IPS-20b (cell line): ENCODE measurements around the gene SP110.

Source experiments
- H3K27ac ChIP-seq: one replicate; pipeline ENCODE4 v1.5.1; 2013; ENCODE audit warnings: low read length
- H3K27me3 ChIP-seq: 2 replicates; pipeline ENCODE4 v1.6.1; 2013; ENCODE audit warnings: mild to moderate bottlenecking, low read length, inconsistent platforms; ENCODE audit not compliant: insufficient read depth
- H3K36me3 ChIP-seq: 2 replicates; pipeline ENCODE4 v1.6.1; 2013; ENCODE audit warnings: low read depth, mild to moderate bottlenecking, inconsistent platforms, low read length, moderate library complexity; ENCODE audit not compliant: insufficient read depth
- H3K4me1 ChIP-seq: 2 replicates; pipeline ENCODE4 v1.6.1; 2013; ENCODE audit warnings: mild to moderate bottlenecking, control low read depth, inconsistent platforms, low read length, moderate library complexity; ENCODE audit not compliant: insufficient read depth
- H3K4me3 ChIP-seq: 2 replicates; pipeline ENCODE4 v1.5.1; 2013; ENCODE audit warnings: mild to moderate bottlenecking, low read length, inconsistent platforms
- H3K9ac ChIP-seq: 2 replicates; pipeline ENCODE4 v1.6.1; 2013; ENCODE audit warnings: low read depth, mild to moderate bottlenecking, inconsistent platforms, low read length, moderate library complexity
- H3K9me3 ChIP-seq: 2 replicates; pipeline ENCODE4 v1.6.1; 2013; ENCODE audit warnings: mild to moderate bottlenecking, low read depth, low read length, inconsistent platforms; ENCODE audit not compliant: insufficient read depth

The SP110 gene

DNA sequence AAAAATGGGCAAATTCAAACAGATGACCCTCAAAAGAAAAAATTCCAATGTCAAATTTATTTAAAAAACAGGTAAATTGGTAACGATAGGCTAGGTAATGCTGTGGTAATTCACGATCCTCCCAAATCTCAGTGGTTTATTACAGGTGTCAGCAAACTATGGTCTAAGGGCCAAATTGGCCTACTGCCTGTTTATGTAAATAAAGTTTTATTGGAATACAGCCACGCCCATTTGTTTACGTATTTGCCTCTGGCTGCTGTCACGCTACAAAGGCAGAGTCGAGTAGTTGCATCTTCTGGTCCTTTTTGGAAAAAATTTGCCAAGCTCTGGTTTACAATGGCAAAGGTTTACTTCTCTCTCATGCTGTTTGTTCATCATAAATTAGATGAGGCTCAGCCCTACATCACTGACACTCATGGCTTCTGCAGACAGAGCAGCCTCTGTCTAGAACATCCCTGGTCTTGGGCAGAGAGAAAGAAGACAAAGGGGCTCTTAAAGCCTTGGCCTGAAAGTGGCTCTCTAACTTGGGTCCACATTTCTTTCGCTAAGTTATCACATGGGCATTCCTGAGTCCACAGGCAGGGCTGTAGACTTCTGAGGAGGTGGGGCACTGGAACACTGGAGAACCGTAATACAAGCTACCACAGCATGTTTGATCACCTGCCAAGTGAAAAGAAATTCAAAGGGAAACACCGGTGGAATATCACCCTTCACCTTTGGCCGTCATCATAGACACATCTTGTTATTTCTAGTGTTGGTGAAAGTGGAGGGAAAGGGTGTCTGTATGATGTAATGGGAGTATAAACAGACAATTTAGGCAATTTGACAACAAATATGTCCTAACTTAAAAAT, 34.8 kb downstream of the SP110 start:
- Histone ChIP-seq H3K27me3 (no peaks in the 10 kb centered on the region), H3K27ac (no peak overlapping the region)

DNA sequence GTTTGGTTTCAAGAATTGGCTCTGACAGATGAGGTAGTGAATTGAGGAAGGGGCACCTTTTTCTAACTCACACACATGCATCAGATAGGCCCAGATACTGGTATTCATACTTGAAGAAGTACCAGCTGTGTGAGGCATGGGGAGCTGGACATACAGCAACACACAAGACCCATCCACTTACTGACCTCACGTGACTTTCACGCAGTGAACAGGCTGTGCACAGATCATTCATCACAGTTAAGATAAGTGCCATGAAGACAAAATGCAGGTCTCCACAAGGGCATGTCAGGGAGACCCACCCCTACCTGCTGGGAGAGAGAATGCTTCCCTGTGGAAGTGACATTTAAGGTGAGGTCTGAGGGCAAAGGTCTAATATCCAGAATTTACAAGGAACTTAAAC, 38.6 kb downstream of the SP110 start:
- H3K4me3 ChIP-seq: no peak overlapping the region
- H3K4me1 ChIP-seq: peaks cover 10% of the 10 kb centered on the region; the same call in 1 of the 2 replicates
- H3K9me3 ChIP-seq: no peaks in the 10 kb centered on the region
- no peak overlapping the region for H3K27ac ChIP-seq
- H3K36me3 ChIP-seq: no peaks in the 10 kb centered on the region
- no peaks in the 10 kb centered on the region for H3K27me3 ChIP-seq
- no peak overlapping the region for H3K9ac ChIP-seq

More for the DNA sequence above, 34.8 kb downstream of the SP110 start:
- H3K4me3 ChIP-seq: no peak overlapping the region
- no peak overlapping the region for H3K9ac ChIP-seq
- H3K4me1 ChIP-seq: no peaks in the 10 kb centered on the region
- H3K36me3 ChIP-seq: no peaks in the 10 kb centered on the region
- no peaks in the 10 kb centered on the region for H3K9me3 ChIP-seq

DNA sequence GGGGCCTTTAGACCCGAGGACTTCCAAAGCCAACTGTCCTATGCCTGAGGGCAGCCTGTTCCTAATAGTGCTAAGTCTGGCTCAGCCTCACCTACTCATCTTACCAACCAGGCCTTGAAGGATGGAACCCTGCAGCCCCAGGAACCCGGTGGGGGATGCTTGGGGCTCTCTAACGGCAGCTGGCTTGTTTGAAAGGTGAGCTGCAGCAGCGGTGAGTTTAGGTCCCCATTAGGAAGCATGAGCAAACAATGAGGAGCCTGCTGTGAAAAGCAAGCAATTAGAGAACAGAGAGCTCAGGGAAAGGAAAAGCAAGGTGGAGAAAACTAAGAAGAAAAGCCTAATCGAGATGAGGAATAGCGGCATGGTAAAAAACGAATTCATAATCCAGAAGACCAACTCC, 39.9 kb downstream of the SP110 start:
- Histone ChIP-seq H3K4me1 (peaks cover 10% of the 10 kb centered on the region; the same call in 1 of the 2 replicates), H3K27me3 (no peaks in the 10 kb centered on the region), H3K9ac (no peak overlapping the region), H3K9me3 (no peaks in the 10 kb centered on the region), H3K4me3 (no peak overlapping the region), H3K36me3 (no peaks in the 10 kb centered on the region), H3K27ac (no peak overlapping the region)

DNA sequence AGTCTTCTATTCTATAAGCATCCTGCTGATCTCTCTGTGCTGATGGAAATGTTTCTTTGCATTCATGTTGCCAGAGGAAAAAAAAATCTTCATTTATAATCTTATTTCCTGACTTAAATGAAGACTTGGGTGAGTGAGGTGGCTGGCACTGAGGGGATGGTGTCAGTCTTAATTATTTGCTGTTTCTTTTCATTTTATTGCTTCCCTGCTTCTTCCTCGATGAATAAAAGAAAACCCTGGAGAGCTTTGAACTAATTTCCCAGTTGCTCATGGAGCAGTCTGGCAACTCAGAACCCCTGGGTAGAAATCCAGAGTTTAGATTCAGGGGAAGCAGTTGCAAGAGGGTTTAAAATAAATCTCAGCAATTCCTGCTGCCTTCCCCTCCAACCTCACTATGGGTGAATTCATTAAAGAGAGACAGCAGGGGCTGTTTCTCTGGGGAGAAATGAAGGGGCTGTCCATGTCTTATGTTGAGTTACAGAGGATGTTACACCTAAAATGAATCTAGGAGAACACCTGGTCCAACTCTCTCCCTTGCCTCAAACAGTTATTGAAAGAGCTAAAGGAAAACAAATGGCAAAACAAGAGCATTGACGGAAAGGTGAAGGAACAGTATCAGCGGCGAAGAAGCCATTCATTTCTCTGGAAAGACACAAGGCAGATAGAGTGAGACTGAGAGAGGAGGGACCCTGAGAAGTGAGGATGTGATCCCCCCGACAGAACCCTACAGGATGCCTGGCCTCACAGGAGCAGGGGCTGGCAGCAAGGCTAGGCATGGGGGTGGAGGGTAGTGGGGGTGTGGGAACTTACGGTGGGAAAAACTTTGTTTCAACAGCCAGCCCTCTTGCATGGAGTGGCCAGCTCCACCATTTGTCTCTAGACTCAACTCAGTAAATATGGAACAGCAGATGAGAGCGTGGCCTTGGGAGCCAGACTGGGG, 41.0 kb downstream of the SP110 start:
- Histone ChIP-seq H3K9ac (no peak overlapping the region), H3K9me3 (no peaks in the 10 kb centered on the region), H3K4me3 (no peak overlapping the region), H3K36me3 (no peaks in the 10 kb centered on the region), H3K27ac (no peak overlapping the region), H3K4me1 (peaks cover 10% of the 10 kb centered on the region; the same call in 1 of the 2 replicates), H3K27me3 (no peaks in the 10 kb centered on the region)

DNA sequence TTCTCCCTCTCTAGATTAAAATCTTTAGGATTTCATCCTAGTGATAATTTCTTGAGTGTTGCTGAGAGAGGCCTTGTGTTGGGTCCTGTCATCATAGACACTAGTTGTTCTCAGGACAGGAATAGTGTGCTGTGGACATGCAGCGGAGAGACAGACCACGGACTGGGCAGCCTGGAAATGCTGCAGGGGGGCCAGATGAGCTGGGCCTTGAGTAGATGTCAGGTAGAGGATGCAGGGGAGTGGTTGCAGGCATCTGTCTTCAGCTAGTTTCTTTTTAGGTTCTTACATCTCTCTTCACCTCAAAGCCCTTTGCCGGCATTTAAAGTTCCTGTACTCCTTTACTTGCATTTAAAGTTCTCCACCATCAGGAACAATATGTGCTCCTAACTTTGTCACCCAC, 42.8 kb downstream of the SP110 start:
- H3K9me3 ChIP-seq: no peaks in the 10 kb centered on the region
- H3K4me3 ChIP-seq: no peak overlapping the region
- H3K4me1 ChIP-seq: peaks cover 13% of the 10 kb centered on the region; the same call in 1 of the 2 replicates
- H3K27ac ChIP-seq: no peak overlapping the region
- no peak overlapping the region for H3K9ac ChIP-seq
- H3K36me3 ChIP-seq: no peaks in the 10 kb centered on the region
- H3K27me3 ChIP-seq: no peaks in the 10 kb centered on the region

DNA sequence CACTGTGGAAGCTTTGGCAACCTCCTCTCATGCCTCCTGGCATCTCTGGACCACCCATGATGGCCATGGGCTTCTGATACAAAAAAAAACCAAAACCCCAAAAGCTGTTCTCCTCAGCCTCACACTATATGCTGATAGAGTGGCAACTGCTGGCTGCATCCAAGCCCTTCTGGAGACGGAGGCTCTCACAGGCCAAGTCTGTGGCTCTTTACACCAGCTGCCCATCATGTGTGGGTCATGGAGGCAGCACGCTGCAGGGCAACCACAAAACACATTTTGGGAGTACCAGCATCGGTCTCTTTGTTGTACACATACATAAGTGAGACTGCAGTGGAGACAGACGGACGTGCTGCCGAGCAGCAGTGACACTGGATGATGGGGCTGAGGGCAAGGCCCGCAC, 45.3 kb downstream of the SP110 start:
- no peak overlapping the region for H3K27ac ChIP-seq
- H3K36me3 ChIP-seq: no peaks in the 10 kb centered on the region
- H3K27me3 ChIP-seq: no peaks in the 10 kb centered on the region
- no peak overlapping the region for H3K9ac ChIP-seq
- no peaks in the 10 kb centered on the region for H3K9me3 ChIP-seq
- H3K4me1 ChIP-seq: peaks cover 13% of the 10 kb centered on the region; the same call in 1 of the 2 replicates
- no peak overlapping the region for H3K4me3 ChIP-seq

DNA sequence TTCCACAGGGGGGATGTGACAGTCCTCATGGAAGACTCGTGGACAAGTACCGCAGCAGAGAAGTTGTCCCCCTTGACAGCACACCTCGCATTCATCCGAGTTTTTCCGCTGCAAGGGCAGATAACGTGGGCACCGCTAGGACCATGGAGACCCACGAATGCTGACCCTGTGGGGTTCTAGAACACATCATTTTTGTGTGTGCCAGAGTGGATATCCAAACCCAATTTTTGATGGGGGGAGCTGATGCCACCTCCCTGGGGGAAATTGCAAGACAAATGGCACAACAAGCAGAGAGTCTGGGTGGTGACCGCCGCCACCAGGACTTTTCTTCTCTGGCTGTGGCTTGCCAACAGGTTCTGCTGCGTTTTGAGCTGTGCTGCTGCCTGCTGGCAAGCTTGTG, 46.9 kb downstream of the SP110 start:
- no peaks in the 10 kb centered on the region for H3K27me3 ChIP-seq
- no peak overlapping the region for H3K27ac ChIP-seq
- H3K4me3 ChIP-seq: no peak overlapping the region
- H3K36me3 ChIP-seq: no peaks in the 10 kb centered on the region
- no peaks in the 10 kb centered on the region for H3K9me3 ChIP-seq
- no peak overlapping the region for H3K9ac ChIP-seq
- peaks cover 3% of the 10 kb centered on the region; the same call in 1 of the 2 replicates for H3K4me1 ChIP-seq

DNA sequence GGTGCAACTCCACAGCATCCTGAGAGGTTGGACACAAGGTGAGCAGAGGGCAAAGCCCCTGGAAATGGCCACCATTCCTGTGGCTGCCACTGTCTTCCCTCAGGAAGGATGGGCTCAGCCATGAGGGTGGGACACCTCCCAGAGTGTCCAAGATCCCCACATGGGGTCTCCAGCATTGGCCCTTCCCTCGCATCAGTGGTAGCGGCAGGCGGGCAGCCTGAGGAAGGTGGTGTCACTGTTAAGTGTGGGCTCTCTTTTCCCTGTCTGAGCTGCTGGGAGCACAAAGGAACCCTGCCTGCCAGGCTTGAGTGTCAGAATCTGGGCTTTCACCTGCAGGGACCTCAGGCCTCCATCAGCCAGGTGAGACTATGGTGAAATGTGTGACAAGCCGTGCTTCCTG, 47.6 kb downstream of the SP110 start:
- H3K9ac ChIP-seq: no peak overlapping the region
- H3K9me3 ChIP-seq: no peaks in the 10 kb centered on the region
- H3K4me1 ChIP-seq: peaks cover 3% of the 10 kb centered on the region; the same call in 1 of the 2 replicates
- no peak overlapping the region for H3K27ac ChIP-seq
- H3K4me3 ChIP-seq: no peak overlapping the region
- no peaks in the 10 kb centered on the region for H3K36me3 ChIP-seq
- H3K27me3 ChIP-seq: no peaks in the 10 kb centered on the region

DNA sequence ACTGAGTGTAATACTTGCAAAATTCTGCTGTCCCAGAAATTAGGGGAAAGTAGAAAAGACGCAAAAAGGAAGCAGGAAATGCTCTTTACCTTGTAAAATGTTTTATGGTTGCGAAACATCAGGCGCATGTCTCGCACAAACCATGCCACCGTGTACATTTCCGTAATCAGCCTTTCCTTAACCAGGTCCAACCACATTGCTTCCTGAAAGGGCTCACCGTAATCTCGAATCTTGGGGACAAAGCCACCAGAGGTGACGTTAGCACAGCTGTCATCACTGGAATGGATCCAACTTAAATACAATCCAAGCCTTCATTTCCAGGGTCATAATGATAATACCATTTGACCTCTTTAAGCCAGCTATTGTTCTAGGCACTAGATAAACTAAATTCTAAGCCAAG, 49.3 kb downstream of the SP110 start:
- H3K9me3 ChIP-seq: no peaks in the 10 kb centered on the region
- peaks cover 3% of the 10 kb centered on the region; the same call in 1 of the 2 replicates for H3K4me1 ChIP-seq
- H3K27me3 ChIP-seq: no peaks in the 10 kb centered on the region
- no peak overlapping the region for H3K4me3 ChIP-seq
- no peaks in the 10 kb centered on the region for H3K36me3 ChIP-seq
- H3K9ac ChIP-seq: no peak overlapping the region
- no peak overlapping the region for H3K27ac ChIP-seq

DNA sequence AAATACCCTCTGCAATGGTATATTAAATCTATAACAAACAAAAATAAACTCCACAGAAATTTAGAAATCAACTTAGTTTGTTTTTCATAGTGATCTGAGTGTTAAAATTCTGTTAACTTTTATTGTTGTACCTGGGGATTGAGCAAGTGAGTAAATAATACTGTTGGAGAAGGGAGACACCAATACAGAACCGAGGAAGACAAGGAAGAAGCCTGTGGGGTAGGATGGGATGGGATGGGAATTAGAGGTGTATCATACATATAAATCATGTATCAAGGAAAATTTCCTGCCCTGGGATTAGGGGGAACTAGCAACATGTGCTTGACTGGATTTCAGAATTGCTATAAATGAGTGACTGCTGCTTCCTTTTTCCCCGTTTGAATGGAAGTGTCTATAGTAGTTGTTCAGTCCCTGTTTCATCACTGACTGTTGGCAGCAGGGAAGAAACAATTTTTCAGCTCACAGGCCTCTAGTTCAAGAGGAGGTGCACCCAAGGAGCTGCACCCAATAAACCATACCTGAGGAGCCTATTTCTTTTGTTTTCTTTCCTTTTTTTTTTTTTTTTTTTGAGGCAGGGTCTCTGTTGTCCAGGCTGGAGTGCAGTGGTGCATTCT, 53.1 kb downstream of the SP110 start:
- no peaks in the 10 kb centered on the region for H3K9me3 ChIP-seq
- no peaks in the 10 kb centered on the region for H3K4me1 ChIP-seq
- H3K27ac ChIP-seq: no peak overlapping the region
- H3K9ac ChIP-seq: no peak overlapping the region
- no peaks in the 10 kb centered on the region for H3K36me3 ChIP-seq
- no peaks in the 10 kb centered on the region for H3K27me3 ChIP-seq
- no peak overlapping the region for H3K4me3 ChIP-seq

DNA sequence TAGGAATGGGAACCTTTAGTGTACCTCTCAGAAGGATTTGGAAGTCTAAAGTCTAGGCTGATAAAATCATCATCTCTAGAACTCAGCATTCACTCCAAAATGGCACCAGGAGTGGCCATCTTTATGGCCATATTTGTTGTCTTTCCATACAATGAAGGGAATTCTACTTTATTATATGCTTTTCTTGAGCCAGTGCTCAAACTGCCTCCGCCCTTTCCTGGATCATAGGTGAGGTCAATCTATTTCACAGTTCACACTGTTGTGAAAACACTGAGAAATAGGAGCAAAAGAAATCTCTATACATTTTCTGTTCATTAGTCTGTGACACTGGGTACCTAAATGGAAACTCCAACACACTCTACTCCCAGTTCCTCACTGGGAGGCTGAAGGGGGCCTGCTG, 55.6 kb downstream of the SP110 start:
- H3K4me3 ChIP-seq: no peak overlapping the region
- no peak overlapping the region for H3K27ac ChIP-seq
- no peak overlapping the region for H3K9ac ChIP-seq
- no peaks in the 10 kb centered on the region for H3K9me3 ChIP-seq
- H3K4me1 ChIP-seq: peaks cover 3% of the 10 kb centered on the region; the same call in 1 of the 2 replicates
- H3K36me3 ChIP-seq: no peaks in the 10 kb centered on the region
- no peaks in the 10 kb centered on the region for H3K27me3 ChIP-seq
